Endodermal cell (in vitro differentiated cells): ENCODE data around the gene ZBTB34. TPM values are rescaled to one million over a fixed set of nuclear protein-coding genes. Genes with fewer than 3 reads are reported as not detected.

Experiments used
- DNase-seq: peaks from one replicate; pipeline ENCODE4 v3.0.0-alpha.2; 2017
- H3K27ac ChIP-seq: 2 replicates; pipeline ENCODE4 v1.5.1; 2013; ENCODE audit warnings: mild to moderate bottlenecking, low read depth, low read length, moderate library complexity
- H3K27me3 ChIP-seq: 2 replicates; pipeline ENCODE4 v1.6.1; 2013; ENCODE audit warnings: mild to moderate bottlenecking, low read length, moderate library complexity; ENCODE audit not compliant: insufficient read depth, control insufficient read depth, poor library complexity, severe bottlenecking
- H3K36me3 ChIP-seq: 2 replicates; pipeline ENCODE4 v1.7.0; 2013; ENCODE audit warnings: mild to moderate bottlenecking, low read length, moderate library complexity; ENCODE audit not compliant: control insufficient read depth, insufficient read depth
- H3K4me1 ChIP-seq: one replicate; pipeline ENCODE4 v1.7.0; 2013; ENCODE audit warnings: low read length; ENCODE audit not compliant: control insufficient read depth, insufficient read depth
- H3K4me3 ChIP-seq: 2 replicates; pipeline ENCODE4 v1.5.1; 2013; ENCODE audit warnings: mild to moderate bottlenecking, low read length, moderate library complexity
- H3K9ac ChIP-seq: 2 replicates; pipeline ENCODE4 v1.6.1; 2013; ENCODE audit warnings: mild to moderate bottlenecking, low read length, moderate library complexity; ENCODE audit not compliant: poor library complexity, severe bottlenecking; ENCODE audit errors: extremely low read depth
- H3K9me3 ChIP-seq: 2 replicates; pipeline ENCODE4 v1.6.1; 2013; ENCODE audit warnings: mild to moderate bottlenecking, low read length, moderate library complexity; ENCODE audit not compliant: control insufficient read depth
- H3K27ac Mint-ChIP-seq: 2 replicates; pipeline ENCODE4 v1.8.0; 2020; ENCODE audit warnings: mixed read lengths
- H3K27me3 Mint-ChIP-seq: 2 replicates; pipeline ENCODE4 v1.8.0; 2021; ENCODE audit warnings: mild to moderate bottlenecking, mixed read lengths; ENCODE audit not compliant: insufficient read depth
- H3K36me3 Mint-ChIP-seq: 2 replicates; pipeline ENCODE4 v1.8.0; 2020; ENCODE audit warnings: low read depth, mixed read lengths
- H3K4me1 Mint-ChIP-seq: 2 replicates; pipeline ENCODE4 v1.8.0; 2020; ENCODE audit warnings: mixed read lengths
- H3K4me3 Mint-ChIP-seq: 2 replicates; pipeline ENCODE4 v1.8.0; 2020; ENCODE audit warnings: mild to moderate bottlenecking, moderate library complexity, mixed read lengths
- H3K9me3 Mint-ChIP-seq: 2 replicates; pipeline ENCODE4 v1.8.0; 2020; ENCODE audit warnings: mild to moderate bottlenecking, mixed read lengths
- CTCF ChIP-seq: fragments of 200-600 bp; sonication (generic); conservative IDR thresholded peaks from 2 replicates; pipeline ENCODE4 v1.5.0; 2021; ENCODE audit warnings: antibody characterized with exemption, mild to moderate bottlenecking
- WGBS, 2 experiments: methylation state at CpG; one replicate each; pipeline versions ENCODE4 v1.1.5 to v1.1.7; 2013; ENCODE audit warnings: missing lambda C conversion rate in 2 of 2, mixed read lengths in 1 of 2; ENCODE audit not compliant: insufficient coverage in 1 of 2, insufficient read length in 1 of 2; 5-methylcytosine and 5-hydroxymethylcytosine counted together
- total RNA-seq, 2 donors: library from RNA; stranded (reverse); fragmentation: NEBNext Ultra II Directional in 1 of 2; extraction: Animal tissue kit (Norgen Biotek cat#: 25700) in 1 of 2; gene quantifications; 2 replicates in 1 of 2; 3 replicates in 1 of 2; pipeline ENCODE4 v1.2.1, GENCODE V29; 2021

Gene ZBTB34
- total RNA-seq, 2 donors from 2014 or later = 19.7 to 24.9 TPM

DNA sequence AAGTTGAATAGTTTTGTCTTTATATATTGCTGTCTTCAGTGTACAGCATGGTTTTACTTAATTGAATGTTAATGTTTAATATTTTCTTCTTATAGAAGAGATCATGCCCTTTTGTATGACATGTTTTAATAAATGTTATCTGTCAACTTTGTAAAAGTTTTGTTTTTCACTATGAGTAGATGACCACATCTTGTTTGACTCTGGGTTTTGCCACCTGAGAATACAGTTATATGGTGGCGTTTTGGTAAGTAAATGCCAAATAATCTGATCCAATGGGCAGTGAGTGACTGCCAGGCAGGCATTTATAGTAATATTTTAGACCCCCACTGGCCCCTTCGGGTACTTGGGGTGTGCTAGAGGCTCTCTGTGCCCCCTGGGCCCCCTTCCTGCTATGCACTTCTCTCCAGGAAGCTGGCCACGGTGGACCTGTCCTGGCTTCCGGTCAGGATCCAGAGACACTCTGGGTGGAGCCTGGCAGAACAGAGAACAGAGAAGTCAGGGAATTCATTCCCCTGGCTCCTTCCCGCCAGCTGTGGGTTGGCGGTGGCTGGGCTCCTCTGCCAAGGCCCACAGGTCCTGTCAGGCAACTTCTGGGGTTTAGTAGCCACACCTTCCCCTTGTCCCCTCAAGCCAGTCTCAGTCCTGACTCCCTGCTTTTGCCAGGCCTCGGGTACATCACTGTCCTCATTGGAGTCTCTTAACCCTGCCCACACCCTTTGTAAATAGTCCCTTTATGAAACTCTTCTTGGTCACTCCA lies 22.2 kb upstream of the ZBTB34 start:
- no peaks in the 10 kb centered on the region for H3K9me3 Mint-ChIP-seq
- Histone ChIP-seq H3K9me3 (no peaks in the 10 kb centered on the region), H3K36me3 (peaks cover 32% of the 10 kb centered on the region), H3K4me3 (no peak overlapping the region), H3K27ac (no peak overlapping the region), H3K27me3 (no peaks in the 10 kb centered on the region), H3K9ac (no peak overlapping the region), H3K4me1 (no peaks in the 10 kb centered on the region)
- WGBS, 2 experiments = 94 to 98% methylated on average over 6 to 7 of the region's 7 CpGs
- H3K4me3 Mint-ChIP-seq = no peak overlapping the region
- DNase-seq = no peak
- H3K36me3 Mint-ChIP-seq = peaks cover 25% of the 10 kb centered on the region
- H3K27me3 Mint-ChIP-seq = no peaks in the 10 kb centered on the region
- no peak overlapping the region for H3K27ac Mint-ChIP-seq
- TF ChIP-seq CTCF = no peak
- no peaks in the 10 kb centered on the region for H3K4me1 Mint-ChIP-seq

DNA sequence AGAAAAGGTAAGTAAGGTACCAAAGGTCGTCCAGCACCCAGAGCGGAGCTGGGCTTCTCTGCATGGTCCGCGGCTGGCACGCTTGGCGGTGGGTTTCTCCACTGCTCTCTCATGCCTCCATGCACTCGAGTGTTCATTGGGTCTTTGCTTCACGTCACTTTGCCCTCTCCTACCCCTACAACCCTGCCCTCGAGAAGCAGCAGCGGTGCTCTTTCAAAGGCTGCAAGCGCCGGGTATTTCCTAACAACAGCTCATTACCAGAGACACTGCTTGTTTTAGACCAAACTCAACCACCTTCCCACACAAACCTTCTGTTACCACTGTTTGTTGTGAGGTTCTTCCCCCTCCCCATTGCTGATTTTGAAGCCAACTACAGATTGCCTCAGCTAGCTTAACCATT lies 21.5 kb upstream of the ZBTB34 start:
- no peak overlapping the region for H3K4me3 ChIP-seq
- DNase-seq = peak; percentile 22
- Mint-ChIP-seq H3K9me3 (no peaks in the 10 kb centered on the region), H3K27me3 (no peaks in the 10 kb centered on the region), H3K27ac (no peak overlapping the region), H3K4me3 (no peak overlapping the region), H3K36me3 (peaks cover 19% of the 10 kb centered on the region), H3K4me1 (no peaks in the 10 kb centered on the region)
- no peaks in the 10 kb centered on the region for H3K9me3 ChIP-seq
- 94 to 98% methylated on average over 11 to 12 of the region's 12 CpGs for WGBS, 2 experiments
- no peak overlapping the region for H3K27ac ChIP-seq
- peaks cover 25% of the 10 kb centered on the region for H3K36me3 ChIP-seq
- H3K9ac ChIP-seq = no peak overlapping the region
- TF ChIP-seq CTCF = no peak
- no peaks in the 10 kb centered on the region for H3K4me1 ChIP-seq
- H3K27me3 ChIP-seq = no peaks in the 10 kb centered on the region

DNA sequence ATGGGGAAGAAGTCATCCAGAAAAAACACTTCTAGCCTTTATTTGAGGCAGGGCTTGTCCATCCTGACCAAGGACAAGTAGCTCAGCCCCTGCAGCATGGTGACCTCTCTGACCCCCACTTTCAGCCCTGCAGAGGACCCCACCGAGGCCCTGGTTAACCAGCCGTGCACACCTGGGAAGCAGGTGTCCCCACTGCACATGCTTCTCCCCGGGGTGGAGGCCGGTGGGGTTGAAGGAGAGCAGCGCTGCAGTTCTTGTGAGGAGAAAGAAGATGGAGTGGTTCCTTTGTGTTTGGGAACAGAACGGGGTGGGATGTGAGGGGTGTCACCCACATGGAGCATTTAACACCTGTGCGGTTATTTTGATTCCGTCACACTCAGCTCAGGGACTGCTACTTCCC lies 21.1 kb upstream of the ZBTB34 start:
- no peak overlapping the region for H3K4me3 Mint-ChIP-seq
- no peaks in the 10 kb centered on the region for H3K4me1 Mint-ChIP-seq
- Histone ChIP-seq H3K36me3 (peaks cover 21% of the 10 kb centered on the region), H3K4me3 (no peak overlapping the region), H3K4me1 (no peaks in the 10 kb centered on the region), H3K27ac (no peak overlapping the region), H3K27me3 (no peaks in the 10 kb centered on the region), H3K9ac (no peak overlapping the region), H3K9me3 (no peaks in the 10 kb centered on the region)
- DNase-seq = peak; percentile 37
- no peak for TF ChIP-seq CTCF
- no peaks in the 10 kb centered on the region for H3K9me3 Mint-ChIP-seq
- no peak overlapping the region for H3K27ac Mint-ChIP-seq
- WGBS, 2 experiments = 94 to 98% methylated on average over 5 to 8 of the region's 8 CpGs
- H3K27me3 Mint-ChIP-seq = no peaks in the 10 kb centered on the region
- H3K36me3 Mint-ChIP-seq = peaks cover 15% of the 10 kb centered on the region
